Putamen (tissue), 1 donor: ENCODE data around the gene SPATA46.
A peak's percentile ranks its signal among the peaks of the same experiment; 100 is the strongest.

Experiments used
- DNase-seq: peaks from one replicate; pipeline ENCODE4 v3.0.0-alpha.2; 2016; ENCODE audit warnings: low spot score

Gene SPATA46

GRCh38 chr1:162391790-162392563 is 15.3 kb upstream of the SPATA46 start:
- DNase-seq: peak; percentile 7

GRCh38 chr1:162390396-162391185 is 13.9 kb upstream of the SPATA46 start:
- no peak for DNase-seq

- no peak for DNase-seq
Measured at GRCh38 chr1:162389971-162390370, 13.3 kb upstream of the SPATA46 start.

DNA sequence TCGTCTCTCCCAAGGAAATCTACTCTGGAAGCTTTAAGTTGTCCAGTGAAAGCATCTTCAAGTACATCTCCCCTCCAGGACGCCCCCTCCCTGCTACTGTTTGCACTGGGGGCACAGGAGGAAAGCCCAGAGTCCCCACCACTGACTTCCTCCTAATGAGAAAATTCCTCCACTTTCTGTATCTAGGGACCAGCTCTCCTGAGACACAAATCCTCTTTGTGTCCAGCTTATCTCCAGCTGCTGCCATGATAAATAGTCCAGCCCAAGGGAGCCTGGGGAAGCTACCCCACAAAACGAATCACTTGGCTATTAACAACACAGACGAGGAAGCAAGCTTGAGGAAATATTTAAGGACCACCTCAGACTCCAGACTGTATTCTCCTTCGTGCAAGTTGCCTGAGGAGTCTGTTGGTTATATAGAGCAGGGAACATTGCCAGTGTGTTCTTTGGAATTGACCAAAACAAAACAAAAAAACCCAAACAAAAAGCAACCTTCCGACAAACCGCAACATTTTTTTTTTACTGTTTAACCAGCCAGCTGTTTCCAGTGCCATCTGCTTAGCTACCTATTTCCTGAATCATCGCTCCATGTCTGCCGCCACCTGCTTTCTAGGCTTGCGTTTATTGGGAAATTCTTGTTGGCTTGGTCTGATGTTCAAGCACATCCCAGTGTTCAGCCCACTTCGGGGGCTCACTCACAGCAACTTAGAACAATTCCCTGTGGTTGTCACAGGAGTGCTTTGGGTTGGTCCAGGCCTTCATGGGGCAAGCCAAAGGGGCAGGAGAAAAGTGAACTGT is 12.6 kb upstream of the SPATA46 start:
- DNase-seq: no peak

GRCh38 chr1:162388615-162389014 is 12.0 kb upstream of the SPATA46 start:
- DNase-seq: no peak

DNA sequence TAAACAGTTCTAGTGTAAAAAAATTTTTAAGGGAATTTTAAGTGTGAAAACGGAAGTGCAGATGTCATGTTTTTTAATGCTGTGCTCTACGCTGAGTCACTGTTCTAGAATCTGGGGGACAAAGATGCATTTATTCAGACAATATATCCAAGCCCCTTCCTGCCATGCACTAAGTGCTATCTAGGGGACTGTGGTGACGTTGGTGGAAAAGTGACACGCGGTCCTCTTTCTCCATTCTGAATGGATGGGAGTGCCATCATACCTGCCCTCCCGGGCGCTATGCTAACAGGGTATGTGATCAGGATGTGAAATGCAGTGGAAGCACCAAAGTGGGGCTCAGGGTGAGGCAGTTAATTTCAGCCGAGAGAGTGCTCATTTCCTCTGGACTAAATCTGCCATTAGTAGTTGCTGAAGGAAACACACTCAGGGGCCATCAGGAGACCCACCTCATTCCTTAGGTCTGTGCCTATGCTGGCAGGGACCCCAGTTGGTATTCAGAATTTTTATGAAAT is 11.5 kb upstream of the SPATA46 start:
- no peak for DNase-seq

DNA sequence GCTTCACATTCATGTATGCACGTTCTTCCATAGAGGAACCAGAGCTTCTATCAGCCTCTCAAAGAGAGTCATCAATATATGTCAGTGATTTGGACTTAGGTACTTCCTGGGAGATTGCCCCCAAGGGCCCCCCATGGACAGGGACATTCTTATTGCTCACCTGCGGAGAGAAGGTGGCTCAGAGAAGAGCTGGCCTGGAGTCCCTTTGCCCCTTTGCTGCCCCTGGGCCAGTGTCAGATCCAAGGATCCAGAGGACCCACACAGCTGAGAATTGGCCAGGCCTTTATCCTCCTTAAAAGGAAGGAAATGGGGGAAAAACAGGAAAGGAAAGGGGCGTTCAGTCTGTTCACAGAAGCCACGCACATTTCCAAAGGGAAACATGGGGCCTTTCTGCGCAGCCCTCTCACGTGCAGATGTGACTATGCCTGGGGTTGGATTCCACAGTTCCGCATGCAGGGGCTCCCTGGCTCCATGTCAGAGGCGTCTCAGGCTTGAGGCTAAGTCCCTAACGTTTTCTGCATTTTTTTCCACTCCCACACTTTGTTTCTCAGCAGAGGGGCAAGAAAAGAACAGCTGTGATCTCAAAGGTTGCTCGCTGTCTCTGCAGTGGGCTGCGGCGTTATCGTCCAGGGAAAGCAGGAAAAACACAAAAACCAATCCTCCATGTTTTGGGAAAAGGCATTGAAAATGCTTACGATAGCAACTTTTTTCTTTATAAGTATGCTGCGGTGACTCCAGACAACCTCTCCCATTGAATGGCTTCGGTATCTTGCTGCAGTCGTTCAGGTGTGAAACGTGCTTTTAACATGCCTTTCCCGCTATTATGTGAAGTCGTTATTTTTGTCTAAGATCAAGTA is 10.8 kb upstream of the SPATA46 start:
- DNase-seq: no peak

GRCh38 chr1:162386292-162387225 is 9.9 kb upstream of the SPATA46 start:
- no peak for DNase-seq

DNA sequence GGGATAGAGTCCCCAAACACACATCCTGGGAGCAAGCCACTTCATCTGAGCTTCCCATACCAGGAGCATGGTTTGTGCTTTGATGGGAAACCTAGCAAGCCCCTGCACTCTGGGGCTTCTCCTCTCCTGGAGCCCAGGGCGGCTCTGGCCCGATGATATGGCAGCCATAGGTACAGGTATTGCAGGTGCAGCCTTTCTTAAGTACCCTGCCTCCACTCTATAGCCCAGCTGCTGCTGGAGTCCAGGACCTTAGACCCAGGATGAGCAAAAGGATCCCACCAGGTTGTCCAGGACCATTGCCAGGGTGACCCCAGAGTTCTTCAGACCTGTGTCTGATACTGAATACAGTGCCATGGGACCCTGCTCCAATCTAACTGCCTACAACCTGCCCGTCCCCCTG is 9.0 kb upstream of the SPATA46 start:
- DNase-seq: no peak

DNA sequence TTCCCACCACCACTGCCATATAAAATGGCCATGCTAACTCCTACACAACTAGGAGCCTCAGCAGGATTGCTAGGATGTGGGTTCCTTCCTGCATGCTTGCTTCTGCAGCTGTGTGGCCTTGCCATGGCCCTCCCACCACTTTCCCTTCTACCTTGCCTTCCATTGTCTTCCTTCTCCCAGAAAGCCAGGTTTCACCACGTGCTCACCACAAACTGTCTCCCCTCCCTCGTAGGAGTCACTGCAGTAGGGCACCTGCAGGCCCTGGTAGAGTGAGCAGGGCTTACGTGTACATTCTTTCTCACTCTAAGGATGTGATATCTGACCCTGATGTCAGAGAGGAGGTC is 8.6 kb upstream of the SPATA46 start:
- no peak for DNase-seq

- no peak for DNase-seq
Measured at GRCh38 chr1:162384601-162385279, 8.1 kb upstream of the SPATA46 start.

DNA sequence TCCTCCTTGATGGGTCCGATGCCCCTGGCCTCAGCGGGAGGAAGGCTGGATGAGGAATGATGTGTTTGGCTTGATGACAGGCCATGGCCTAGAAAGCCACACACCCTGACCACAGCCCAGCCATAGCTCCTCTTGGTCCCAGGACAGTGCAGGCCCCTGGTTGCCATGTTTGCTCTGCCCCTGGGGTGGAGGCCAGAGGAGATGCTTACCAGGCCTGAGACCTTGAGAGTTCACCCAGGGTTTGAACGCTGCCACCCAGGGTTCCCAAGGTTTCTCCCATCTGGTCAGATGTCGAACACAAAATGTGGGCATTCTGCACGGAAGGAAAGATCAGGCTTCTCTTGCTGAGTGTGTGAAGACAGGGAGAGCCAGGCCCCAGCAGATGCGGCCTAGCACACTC is 7.5 kb upstream of the SPATA46 start:
- DNase-seq: no peak

DNA sequence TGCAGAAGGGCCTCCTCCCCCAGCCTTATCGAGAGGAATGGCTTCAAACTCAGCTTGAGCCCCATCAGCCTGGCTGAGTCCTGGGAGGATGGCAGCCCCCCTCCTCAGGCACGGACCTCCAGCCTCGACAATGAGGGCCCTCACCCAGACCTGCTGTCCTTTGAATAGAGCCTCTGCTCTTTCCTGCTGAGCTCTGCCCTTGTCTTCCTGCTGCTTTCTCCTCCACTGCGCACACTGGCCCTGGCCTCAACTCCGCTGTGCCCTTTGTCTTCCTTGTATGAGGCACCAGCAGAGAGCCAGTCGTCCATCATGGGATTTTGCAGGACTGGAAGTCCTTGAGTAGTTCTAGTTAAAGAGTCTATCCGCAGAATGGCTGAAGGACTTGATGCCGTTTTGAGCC is 6.9 kb upstream of the SPATA46 start:
- DNase-seq: no peak

DNA sequence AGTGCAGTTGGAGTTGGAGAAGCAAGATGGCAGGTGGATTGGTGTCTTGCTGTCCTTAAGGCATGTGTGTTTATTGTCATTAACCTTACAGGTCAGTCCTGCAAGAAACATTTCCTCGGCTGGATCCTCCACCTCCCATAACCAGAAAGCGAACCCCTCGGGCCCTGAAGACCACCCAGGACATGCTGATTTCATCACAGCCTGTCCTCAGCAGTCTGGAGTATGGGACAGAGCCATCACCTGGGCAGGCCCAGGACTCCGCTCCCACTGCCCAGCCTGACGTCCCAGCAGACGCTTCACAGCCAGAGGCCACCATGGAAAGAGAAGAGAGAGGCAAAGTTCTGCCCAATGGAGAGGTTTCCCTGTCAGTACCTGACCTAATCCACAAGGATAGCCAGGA is 6.4 kb upstream of the SPATA46 start:
- DNase-seq: no peak

DNA sequence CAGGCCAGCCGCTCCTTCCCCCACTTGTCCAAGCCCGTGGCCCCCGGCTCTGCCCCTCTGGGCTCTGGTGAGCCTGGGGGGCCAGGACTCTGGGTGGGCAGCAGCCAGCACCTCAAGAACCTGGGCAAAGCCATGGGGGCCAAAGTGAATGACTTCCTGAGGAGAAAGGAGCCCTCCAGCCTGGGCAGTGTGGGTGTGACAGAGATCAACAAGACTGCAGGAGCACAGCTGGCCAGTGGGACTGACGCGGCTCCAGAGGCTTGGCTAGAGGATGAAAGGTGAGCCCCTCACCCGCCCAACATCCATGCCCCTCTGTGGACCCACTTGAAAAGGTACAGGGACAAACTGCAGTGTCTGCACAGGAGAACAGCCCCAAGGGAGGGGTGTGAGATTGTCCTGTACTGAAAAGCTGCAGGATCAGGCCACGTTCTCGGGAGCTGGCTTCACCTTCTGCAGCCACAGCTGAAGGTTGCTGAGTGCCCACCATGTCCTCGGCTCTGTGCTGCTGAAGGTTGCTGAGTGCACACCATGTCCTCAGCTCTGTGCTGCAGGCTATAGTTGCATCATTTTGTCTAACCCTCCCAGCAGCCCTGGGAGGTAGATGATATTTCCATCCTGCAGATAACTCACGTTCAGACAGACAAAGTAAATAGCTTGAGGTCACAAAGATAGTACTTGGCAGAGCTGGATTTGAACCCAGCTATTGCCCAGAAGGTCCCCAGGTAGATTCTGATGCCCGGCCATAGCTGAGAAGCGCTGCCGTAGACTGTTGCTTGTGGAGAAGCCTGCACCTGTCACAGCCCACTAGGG is 5.5 kb upstream of the SPATA46 start:
- DNase-seq: no peak

- DNase-seq: no peak
Measured at GRCh38 chr1:162381383-162381782, 4.7 kb upstream of the SPATA46 start, which contains the start of gene C1orf226. C1orf226 (plus strand) TSS chr1:162381728; CDS start chr1:162381902, 174 bp downstream.

- DNase-seq: no peak
Measured at GRCh38 chr1:162380061-162380846, 3.6 kb upstream of the SPATA46 start.

- no peak for DNase-seq
Measured at GRCh38 chr1:162375463-162375862, 1.2 kb downstream of the SPATA46 start.
